DMS79 treated with DMSO at 0.1 percent for 48 hours (cell line): ENCODE measurements around the gene MPO.

Source experiments
- DNase-seq: peaks from one replicate; lab custom pipeline; 2025; lab: John Stamatoyannopoulos, UW

The MPO gene

DNA sequence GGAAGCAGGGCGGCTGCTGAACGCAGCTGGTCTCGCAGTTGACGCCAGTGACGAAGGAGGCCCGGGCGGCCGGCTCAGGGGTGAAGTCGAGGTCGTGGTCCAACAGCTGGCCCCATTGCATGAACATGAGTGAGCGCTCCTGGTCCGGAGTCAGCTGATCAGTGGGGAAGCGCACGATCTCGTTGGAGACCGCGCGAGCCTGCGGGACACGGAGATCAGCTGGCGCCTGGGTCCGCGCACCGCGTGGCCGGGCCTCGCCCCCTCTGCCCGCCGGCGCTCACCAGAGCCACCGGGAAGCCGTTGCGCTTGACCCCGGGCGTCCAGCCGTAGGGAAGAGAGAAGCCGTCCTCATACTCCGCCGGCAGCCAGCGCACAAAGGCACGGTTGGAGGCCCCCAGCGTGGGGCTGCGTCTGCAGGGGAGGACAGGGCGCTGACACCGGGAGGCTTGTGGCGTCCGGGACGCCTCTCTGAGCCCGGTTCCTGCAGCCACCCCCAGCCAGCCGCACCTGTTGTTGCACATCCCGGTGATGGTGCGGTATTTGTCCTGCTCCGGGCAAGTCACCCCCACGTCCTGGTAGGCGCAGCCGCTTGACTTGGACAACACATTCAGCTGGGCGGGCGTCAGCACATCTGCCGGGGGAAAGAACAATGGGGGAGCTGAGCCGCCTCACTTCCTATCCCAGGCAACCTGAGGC lies 1.6 kb downstream of the MPO start:
- no peak for DNase-seq

DNA sequence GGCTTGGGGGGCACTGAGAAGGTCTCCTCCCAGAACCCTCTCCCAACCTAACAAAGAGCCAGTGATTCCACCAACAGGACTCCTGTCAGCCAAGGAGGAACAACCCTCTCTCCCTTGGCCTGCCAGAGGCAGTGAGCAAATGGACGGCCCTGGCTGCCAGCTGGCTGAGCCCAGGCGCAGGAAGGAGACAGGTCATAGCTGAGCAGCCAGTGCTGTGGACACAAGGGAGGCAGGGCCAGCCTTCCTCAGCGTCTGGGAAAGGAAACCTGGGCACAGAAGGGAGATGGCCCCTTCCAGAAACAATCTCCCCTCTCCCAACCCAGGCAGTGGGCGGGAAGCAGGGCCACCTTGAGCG lies 2.1 kb downstream of the MPO start:
- no peak for DNase-seq

DNA sequence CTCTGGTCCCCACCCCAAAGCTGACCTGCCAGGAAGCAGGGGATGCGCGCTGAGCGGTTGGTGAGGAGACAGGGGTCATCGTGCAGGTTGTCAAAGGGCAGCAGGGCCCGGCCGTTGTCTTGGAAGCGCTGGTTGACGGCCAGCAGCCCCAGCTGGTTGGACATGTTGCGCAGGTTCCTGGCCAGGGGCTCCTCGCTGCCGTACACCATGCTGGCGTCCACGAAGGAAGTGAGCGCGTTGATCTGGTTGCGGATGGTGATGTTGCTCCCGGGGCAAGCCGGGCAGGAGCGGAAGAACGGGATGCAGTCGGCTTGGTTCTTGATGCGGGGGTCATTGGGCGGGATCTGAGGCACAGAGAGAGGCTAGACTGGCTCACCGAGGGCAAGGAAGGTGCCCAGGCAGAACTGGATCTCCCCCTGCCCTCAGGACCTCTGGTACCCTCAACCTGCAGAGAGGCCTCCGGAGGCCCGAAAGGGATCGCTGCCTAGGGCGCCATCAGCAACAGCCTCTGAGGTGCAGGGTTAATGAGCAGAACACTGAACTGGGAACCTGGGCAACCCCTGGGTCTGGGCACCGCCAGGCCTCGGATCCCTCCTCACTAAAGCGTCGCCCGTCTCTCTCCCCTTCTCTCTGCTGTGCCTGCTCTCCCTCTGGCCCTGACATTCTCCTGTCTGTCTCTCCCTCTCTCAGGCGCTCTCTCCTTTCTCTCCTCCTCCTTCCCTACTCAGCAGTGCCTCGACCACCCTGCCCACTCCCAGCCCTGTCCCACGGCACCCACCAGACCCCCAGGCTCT lies 2.7 kb downstream of the MPO start:
- DNase-seq = no peak

DNA sequence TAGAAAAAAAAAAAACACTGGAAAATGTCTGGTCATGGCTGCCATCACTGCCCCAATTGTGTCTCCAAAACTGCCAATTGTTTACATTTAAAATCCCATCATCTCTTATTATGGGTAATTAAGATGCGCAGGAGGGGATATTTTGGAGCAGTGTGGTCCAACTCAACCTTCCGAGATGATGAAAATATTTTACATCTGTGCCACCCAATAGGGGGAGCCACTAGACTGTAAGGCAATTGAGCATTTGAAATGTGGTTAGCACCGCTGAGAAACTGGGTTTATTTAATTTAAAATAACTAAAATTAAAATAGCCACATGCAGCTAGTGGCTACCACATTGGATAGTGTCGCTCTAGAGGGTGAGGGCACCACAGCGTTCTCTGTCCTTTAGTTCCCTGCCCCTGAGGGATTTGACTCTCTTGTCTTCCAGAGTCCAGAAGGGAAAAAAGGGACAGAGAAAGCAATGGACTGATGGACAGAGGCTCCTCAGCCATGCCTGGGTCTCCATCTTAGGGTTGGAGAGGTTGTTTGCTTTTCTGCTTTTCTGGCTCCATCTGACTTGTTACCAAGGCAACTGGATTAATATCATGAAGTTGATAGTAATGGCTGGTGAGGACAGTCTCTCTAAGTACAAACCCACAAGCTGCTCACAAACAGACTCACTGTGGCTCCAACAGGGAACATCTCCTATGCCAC lies 3.5 kb downstream of the MPO start:
- DNase-seq = no peak

DNA sequence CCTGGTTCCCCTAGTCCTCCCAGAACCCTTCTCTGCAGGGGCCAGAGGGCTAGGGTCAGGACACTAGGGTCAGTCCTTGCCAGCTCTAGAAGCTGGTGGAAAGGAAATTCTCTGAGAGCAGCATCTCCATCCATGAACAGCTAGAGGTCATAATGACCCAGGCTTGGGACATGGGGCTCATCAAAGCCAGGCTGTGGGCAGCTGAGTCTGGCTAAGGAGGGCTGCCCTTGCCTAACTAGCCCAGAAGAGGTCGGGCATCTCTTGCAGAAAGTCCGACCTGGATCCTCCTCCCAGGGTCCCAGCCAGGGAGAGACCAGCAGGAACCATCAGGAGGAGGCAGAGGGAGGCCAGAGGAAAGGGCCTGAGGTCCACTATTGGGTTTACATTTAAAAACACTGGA lies 4.3 kb downstream of the MPO start:
- DNase-seq = no peak

DNA sequence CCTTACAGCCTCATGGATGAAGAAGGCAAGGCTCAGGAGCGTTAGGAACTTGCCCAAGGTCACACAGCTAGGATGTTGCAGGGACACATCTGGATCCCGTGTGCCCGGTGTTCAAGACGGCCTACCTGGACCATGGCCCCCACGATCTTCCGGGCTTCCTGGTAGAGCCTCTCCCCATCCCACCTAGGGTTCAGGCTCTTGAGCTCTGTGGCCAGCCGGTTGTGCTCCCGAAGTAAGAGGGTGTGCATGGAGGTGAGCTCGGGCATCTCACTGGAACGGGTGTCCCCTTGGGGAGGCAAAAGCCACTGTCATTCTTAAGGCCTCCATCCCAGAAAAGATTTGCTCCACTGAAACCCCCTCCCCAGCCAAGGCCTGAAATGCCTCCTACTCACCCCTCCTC lies 5.3 kb downstream of the MPO start:
- DNase-seq = no peak

DNA sequence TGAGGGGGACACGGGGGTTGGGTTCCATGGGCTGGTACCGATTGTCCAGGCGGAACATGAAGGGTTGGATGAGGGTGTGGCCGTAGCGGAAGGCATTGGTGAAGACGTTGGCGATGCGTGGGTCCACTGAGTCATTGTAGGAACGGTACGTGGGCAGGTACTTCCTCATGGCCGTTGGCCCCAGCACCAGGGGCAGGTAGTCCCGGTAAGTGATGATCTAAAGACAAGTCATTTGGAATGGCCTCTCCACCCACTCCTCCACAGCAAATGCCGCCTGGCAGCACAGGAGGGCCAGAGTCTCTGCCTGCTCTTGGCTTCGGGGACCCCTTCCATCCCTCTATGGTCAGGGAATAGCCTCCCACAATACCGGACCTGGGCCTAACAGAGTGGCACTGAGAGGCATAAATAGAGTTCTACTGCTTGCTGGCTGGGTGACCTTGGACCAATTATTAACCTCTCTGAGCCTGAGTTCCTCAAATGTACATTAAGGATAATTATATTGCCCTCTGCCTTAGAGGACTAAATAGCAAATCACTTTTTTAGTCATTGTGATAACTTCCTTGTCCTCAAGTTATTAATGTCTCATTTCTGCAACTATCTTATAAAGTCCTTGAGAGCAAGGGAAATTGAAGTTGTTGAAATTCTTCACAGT lies 7.2 kb downstream of the MPO start:
- DNase-seq = no peak

DNA sequence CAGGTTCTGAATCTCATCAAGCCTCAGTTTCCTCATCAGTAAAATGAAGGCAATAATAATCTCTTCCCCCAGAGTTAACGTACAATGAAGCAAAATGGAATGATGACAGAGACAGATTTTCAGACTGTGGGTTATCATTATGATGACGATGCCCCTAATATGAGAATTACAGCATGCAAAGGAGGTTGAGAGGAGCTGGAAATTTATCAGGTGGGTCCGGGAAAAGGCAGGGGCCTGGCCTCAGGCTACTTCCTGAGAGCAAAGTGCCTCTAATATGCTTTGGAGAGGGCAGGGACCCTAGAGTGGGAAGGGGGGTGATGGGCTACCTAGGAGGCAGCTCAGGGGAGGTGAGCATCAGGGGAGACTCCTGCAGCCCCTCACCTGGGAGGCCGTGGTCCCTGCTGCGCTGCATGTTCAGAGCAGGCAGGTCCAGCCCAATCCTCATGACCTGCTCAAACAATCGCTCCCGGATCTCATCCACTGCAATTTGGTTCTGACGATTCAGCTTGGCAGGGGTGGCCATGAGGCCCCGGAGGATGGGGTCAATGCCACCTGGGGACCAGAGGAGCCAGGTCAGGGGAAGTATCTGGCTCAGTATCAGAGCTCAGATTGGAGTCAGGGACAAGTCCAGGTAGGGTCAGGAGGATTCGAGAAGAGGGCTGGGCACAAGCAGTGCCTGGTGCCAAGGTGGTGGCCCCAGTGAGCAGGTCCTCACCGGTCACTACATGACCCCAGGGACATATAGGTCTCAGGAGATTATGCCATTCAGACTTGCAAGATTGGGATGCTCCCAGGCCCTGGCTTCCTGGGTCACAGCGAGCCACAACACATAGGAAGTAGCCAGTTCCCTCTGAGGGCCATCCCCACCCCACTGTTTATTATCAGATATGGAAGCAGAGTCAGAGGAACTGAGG lies 8.1 kb downstream of the MPO start:
- no peak for DNase-seq

DNA sequence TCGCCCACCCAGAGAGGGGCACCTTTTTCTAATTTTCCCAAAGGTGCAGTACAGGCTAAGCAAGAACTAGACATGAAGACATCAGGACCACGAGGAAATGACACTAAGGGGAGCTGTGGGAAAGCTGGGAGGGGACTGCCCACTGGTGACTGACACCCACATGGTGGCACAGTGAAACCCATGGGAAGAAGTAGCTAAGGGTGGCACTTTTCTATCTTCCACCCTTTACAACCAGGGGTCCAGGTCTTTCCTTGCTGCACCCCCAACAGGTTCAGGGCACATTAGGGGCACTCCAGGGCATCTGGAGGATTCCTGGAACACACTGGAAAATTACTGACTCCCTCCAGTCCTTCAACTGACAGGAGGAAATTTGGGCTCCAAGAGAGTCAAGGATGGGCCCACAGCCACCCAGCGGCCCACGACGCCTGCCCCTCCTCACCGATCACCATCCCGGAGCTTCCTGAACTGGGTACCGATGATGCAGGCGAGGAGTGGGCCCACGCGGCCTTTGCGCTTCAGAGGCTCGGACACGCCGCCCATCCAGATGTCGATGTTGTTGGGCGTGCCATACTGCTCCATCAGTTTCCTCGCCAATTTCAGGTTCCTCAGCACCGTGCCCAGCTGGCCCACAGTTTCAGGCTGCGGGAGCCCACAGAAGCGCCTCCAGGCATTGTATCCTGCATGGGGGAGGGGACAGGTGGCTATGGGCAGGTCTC lies 9.4 kb downstream of the MPO start:
- no peak for DNase-seq

DNA sequence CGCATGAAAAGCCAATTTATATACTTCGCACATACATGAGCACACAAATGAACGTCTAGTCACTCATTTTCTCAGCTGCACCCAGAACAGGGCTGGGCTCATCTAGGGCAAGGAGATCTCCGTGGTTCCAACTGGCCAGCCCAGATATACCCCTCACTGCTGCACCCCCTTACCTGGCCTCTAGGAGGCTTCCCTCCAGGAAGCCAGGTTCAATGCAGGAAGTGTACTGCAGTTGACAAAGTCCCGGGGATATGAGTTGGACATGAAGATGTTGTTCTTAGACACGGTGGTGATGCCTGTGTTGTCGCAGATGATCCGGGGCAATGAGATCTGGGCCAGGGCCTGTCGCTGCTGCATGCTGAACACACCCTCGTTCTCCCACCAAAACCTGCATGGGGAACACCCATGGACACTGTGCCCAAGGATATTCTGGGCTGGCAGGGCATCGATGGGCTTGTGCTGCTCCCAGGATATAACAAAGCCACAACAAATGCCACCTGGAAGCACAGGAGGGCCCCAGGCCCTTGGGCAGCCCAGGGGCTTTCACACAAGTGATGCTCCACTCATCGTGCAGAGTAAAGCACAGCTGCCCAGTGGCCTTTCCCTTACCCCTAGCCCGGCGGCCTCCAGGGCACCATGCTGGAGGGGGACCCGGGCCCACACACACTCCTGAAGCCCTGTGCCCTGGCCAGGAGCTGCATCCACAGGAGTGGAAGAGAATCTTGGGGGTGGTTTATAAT lies 10.1 kb downstream of the MPO start:
- DNase-seq = no peak

DNA sequence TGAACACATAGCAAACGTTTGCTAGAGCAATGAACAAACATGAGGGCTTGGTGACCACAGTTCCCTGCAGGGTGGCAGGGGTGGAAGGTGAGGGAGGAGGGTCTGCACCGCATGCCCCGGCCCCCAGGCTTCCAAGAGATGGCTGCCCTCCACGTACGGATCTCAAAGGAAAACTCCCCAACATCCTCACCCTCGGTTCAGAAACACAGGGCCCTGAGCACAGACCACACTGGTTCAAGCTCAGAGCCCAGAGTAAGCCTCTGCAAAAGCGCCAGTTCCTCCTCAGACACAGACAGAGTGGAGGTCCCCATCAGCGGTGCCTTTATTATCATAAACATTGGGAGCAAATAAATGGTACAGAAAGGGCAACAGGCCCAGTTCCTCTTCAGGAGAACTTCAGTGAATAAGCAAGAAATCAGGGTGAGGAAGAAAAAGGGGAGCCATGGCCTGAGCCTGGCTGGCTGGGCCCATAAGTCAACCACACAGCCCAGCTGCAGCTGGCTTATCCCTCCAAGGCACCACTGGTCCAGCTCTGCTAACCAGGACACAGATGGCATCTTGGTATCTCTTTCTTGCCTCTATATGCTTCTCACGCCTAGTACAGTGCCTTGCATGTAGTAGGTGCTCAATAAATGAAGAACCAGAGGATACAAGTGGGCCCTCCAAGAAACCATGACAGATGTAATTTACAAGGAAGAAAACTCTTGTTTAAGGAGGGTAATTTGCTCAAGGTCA lies 11.0 kb downstream of the MPO start:
- DNase-seq = no peak

DNA sequence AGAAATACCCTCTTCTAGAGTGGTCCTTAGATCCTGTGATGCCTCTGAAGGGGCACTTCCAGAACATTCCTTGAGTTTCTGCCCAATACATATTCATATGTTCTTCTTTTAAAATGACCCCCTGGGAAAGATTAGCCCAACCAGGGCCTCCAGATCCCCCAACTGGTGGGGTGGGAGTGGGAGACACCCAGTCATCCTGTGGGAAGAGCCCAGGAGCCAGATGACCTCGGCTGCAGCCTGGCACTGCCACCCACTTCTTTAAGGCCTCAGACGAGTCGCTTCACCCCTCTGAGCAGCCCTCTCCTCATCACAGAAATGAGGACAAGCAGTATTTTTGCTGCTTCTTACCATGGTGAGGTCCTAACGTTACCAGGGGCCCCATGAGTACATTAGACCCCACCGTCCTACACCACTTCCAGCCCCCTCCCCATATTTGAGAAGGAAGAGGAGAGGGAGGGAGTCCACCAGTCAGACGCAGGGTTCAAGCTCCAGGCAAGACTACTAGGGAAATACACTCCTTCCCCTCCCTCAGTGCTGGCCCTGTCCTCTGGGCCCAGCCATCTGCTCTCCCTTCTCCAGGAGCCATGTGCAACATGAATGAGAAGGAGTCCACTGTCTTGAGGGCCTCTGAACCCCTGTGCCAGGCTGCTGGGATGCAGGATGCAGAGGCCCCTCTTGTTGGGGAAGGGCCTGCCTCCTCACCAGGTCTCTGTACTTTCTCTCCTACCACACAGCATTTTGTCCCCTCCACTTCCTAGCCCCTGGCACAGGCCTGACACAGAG lies 11.8 kb downstream of the MPO start:
- no peak for DNase-seq

DNA sequence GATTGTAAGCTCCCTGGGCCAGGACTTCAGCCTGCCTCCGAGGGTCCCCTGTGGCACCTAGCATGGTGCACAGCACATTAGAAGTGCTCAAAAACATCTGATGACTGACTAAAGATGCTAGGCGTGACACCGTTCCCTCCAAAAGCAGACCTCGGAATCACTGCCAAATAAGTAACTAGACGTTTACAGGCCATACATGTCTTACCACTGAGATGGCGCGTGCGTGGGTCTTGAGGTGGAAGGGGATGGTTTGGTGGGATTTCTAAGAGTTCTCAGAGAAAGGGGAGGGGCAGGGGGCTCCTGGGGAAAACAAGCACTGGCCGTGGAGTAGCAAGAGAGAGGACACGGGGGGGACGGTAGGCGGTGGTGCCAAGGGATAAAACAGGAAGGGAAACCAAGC lies 12.4 kb downstream of the MPO start:
- no peak for DNase-seq

DNA sequence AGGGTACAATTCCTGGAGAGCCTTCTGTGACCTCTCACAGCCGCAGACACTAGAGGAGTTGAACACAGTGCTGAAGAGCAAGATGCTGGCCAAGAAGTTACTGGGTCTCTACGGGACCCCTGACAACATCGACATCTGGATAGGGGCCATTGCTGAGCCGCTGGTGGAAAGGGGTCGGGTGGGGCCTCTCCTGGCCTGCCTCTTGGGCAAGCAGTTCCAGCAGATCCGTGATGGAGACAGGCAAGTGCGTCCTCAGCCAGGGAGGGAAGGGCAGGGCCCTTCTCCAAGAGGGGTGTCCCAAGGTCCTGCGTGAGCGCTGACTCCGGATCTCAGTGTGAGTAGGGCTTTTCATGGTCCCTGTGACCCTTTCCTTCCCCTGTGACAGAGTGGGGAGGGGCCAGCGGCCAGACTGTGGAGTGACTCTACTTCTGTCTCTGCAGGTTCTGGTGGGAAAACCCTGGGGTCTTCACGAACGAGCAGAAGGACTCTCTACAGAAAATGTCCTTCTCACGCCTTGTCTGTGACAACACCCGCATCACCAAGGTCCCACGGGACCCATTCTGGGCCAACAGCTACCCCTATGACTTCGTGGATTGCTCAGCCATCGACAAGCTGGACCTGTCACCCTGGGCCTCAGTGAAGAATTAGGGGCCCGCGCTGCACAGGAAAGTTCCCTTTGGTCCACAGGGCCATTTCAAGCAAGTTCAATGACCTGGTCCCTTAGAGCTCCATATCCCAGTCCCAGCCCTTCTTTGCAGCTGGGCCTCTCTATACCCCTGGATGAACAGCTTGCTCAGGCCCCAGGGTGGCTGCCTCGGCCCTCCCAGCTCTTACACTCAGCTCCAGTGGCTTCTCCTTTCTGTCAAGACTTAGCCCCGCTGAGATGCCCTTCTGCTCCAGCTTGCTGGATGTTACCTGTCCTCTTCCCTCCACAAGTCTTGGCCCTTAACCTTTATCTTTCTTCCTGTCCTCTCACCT lies 13.1 kb downstream of the MPO start:
- DNase-seq = no peak

DNA sequence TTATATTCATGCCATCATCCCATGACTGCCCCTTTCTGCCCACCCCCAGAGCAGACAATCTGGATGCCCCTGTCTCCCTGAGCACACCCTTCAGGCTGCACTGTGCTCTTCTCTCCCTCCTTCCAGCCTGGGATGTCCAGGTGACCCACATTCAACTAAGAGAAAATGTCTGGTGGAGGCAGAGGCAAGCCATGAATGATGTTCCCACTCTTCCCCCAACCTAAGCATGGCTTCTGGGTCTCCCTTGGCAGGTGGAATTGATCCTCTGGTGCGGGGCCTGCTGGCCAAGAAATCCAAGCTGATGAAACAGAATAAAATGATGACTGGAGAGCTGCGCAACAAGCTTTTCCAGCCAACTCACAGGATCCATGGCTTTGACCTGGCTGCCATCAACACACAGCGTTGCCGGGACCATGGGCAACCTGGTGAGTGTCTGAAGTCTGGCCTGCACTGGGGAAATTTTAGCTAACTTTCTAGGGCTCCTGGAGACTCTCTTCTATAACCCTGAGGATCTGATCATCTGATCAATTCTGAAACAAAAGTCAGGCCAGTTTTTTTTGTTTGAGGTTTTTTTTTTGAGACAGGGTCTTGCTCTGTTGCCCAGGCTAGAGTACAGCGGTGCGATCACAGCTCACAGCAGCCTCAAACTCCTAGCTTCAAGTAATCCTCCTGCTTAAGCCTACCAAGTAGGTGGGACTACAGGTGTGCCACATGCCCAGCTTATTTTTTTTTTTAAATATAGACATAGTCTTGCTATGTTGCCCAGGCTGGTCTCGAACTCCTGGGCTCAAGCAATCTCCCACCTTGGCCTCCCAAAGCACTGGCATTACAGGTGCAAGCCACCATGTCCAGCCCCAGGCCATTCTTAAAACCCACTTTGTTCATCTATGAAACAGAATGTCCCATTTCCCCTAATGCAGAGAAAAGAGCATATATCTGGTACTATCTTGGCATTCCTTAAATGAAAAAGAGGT lies 14.5 kb downstream of the MPO start:
- no peak for DNase-seq

DNA sequence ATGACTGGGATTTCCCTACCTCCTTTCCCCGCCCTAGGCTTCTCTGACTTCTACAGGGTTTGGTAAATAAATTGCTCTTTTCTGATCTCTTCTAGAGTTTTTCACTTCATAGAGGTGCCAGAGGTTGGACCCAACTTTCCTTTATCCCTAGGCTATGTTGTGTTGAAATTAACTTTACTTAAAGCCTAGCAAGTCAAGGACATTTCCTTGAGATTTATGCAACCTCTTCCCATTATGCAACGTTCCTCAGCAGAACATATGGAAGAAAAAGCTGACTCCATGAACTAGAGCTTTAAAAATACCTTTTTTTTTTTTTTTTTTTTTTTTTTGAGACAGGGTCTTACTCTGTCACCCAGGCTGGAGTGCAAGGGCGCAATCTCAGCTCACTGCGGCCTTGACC lies 15.5 kb downstream of the MPO start:
- DNase-seq = no peak
